ENCODE data around the gene MISP3.
A peak's percentile ranks its signal among the peaks of the same experiment; 100 is the strongest.
"Not testable (repeated sequence)": the region's sequence is repeated elsewhere in the genome, so short reads cannot be mapped to it uniquely, and the experiment has no call there.

MISP3 gene

DNA sequence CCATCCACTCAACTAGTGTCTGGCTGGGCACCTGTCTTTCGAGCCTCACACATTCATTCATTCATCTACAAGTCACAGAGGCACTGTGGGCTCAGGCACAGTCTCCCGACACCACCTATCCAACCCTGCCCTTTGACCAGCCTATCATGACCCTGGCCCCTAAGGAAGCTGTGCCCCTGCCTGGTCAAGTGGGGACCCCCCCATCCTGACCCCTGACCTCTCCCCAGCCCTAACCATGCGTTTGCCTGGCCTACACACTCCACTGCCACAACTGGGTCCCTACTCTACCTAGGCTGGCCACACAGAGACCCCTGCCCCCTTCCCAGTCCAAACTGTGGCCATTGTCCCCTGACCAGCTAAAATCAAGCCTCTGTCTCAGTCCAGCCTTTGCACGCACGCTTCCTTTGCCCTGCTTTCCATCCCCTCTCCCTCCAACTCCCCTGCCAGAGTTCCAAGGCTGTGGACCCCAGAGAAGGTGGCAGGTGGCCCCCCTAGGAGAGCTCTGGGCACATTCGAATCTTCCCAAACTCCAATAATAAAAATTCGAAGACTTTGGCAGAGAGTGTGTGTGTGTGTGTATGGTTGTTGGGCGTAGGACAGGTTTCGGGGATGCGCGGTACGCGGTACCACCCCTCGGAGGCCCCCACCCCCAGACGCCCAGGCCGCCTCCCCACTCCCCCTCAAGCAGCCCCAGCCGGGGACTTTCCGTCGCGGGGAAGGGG is 41.4 kb upstream of the MISP3 start:
- Mint-ChIP-seq H3K36me3 (ENCODE audit: low read depth) (no peaks in the 10 kb centered on the region), H3K27me3 (ENCODE audit: low read depth) (peaks cover 33% of the 10 kb centered on the region), H3K9me3 (no peaks in the 10 kb centered on the region), H3K27ac (no peak overlapping the region), H3K4me1 (no peaks in the 10 kb centered on the region), H3K4me3 (peak overlapping the region; percentile 76 to 85 (median 81))
- TF ChIP-seq, protein P1, sequence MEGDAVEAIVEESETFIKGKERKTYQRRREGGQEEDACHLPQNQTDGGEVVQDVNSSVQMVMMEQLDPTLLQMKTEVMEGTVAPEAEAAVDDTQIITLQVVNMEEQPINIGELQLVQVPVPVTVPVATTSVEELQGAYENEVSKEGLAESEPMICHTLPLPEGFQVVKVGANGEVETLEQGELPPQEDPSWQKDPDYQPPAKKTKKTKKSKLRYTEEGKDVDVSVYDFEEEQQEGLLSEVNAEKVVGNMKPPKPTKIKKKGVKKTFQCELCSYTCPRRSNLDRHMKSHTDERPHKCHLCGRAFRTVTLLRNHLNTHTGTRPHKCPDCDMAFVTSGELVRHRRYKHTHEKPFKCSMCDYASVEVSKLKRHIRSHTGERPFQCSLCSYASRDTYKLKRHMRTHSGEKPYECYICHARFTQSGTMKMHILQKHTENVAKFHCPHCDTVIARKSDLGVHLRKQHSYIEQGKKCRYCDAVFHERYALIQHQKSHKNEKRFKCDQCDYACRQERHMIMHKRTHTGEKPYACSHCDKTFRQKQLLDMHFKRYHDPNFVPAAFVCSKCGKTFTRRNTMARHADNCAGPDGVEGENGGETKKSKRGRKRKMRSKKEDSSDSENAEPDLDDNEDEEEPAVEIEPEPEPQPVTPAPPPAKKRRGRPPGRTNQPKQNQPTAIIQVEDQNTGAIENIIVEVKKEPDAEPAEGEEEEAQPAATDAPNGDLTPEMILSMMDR (IDR thresholded peaks at IDR 0.05; ENCODE audit: unreplicated experiment in 3 of 3), result no peak

DNA sequence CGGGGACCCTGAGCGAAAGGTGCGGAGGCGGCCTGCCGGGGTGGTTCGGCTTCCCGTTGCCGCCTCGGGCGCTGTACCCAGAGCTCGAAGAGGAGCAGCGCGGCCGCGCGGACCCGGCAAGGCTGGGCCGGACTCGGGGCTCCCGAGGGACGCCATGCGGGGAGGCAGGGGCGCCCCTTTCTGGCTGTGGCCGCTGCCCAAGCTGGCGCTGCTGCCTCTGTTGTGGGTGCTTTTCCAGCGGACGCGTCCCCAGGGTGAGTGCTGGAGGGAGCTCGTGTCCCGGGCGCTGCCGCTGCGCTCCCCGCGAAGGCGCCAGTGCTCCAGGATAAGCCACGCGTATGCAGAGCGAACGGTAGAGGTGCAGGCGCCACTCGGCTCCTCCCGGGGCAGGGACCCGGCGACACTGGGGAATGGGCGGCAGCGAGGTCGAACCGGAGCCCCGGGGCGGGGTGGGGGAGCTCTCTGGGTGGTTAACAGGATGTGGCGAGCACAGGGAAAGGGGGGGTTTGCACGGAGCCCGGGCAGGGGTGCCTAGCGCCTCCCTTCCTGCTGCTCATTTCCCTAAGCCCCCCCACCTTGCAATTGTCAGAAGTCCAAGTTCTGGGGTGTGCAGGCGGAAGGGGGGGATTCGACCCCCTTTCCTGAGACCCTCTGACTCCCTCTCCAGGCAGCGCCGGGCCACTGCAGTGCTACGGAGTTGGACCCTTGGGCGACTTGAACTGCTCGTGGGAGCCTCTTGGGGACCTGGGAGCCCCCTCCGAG is 40.7 kb upstream of the MISP3 start, which contains the start of gene IL27RA:
Gene IL27RA, plus strand, starts transcription at position 44 of the 762 bp plus-strand sequence. Its CDS starts 111 bp downstream, at position 155.
- H3K27ac Mint-ChIP-seq, result no peak within 1 kb of the TSS

DNA sequence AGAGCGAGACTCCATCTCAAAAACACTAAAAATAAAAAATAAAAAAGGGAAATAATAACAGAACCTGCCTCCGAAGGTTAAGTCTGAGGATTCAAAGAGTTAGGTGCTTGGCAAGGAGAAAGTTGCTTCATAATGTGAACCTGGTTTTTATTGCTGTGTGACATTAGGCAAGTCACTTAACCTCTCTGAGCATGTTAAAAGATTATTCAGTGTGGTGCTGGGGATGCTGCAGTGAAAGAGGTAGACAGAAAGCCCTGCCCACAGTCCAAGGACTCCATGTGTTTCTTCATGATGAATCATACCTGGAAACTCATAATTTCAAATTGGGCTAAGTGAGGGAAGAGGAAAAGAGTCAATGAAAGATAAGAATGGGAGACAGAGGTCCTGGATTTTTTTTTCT is 38.6 kb upstream of the MISP3 start:
- Mint-ChIP-seq H3K27ac (no peak overlapping the region), H3K4me3 (no peak overlapping the region), H3K27me3 (ENCODE audit: low read depth) (peaks cover 23% of the 10 kb centered on the region), H3K9me3 (no peaks in the 10 kb centered on the region), H3K4me1 (no peaks in the 10 kb centered on the region), H3K36me3 (ENCODE audit: low read depth) (no peaks in the 10 kb centered on the region)
- TF ChIP-seq, protein P1 (IDR thresholded peaks at IDR 0.05; ENCODE audit: unreplicated experiment in 3 of 3), result no peak

More for the DNA sequence above, 40.7 kb upstream of the MISP3 start, which contains the start of gene IL27RA:
- Mint-ChIP-seq H3K27me3 (ENCODE audit: low read depth) (peaks cover 36% of the 10 kb centered on the region), H3K36me3 (ENCODE audit: low read depth) (no peaks in the 10 kb centered on the region), H3K4me1 (no peaks in the 10 kb centered on the region), H3K4me3 (peak within 1 kb of the TSS; percentile 76 to 85 (median 84)), H3K9me3 (no peaks in the 10 kb centered on the region)
- TF ChIP-seq, protein P1 (IDR thresholded peaks at IDR 0.05; ENCODE audit: unreplicated experiment in 3 of 3), result peak; percentile 68 to 73 (median 70)

DNA sequence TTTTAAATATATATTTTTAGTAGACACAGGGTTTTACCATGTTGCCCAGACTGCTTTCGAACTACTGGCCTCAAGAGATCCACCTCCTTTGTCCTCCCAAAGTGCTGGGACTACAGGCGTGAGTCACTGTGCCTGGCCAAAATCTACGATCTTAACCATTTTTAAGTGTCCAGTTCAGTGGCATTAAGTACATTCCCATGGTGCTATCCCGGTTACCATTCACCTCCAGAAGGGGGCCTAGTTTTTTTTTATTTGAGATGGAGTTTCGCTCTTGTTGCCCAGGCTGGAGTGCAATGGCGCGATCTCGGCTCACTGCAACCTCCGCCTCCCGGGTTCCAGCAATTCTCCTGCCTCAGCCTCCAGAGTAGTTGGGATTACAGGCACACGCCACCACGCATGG is 37.4 kb upstream of the MISP3 start:
- H3K9me3 Mint-ChIP-seq; H3K4me1 Mint-ChIP-seq; H3K36me3 Mint-ChIP-seq (ENCODE audit: low read depth); H3K4me3 Mint-ChIP-seq; H3K27ac Mint-ChIP-seq: not testable (repeated sequence)
- peaks cover 20% of the 10 kb centered on the region for H3K27me3 Mint-ChIP-seq (ENCODE audit: low read depth)

DNA sequence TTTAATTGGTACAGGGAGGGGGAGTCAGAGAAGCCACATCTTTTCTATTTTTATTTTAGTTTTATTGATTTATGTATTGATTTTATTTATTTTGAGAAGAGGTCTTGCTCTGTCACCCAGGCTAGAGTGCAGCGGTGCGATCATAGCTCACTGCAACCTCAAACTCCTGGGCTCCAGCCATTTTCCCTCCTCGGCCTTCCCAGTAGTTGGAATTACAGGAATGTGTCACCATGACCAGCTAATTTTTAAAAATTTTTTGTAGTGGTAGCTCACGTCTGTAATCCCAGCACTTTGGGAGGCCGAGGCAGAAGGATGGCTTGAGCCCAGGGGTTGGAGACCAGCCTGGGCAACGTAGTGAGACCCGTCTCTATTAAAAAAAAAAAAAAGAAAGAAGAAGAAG is 36.9 kb upstream of the MISP3 start:
- Mint-ChIP-seq H3K4me1 (no peaks in the 10 kb centered on the region), H3K9me3 (no peaks in the 10 kb centered on the region), H3K27me3 (ENCODE audit: low read depth) (peaks cover 18% of the 10 kb centered on the region), H3K36me3 (ENCODE audit: low read depth) (no peaks in the 10 kb centered on the region), H3K27ac (no peak overlapping the region), H3K4me3 (no peak overlapping the region)
- TF ChIP-seq, protein P1 (IDR thresholded peaks at IDR 0.05; ENCODE audit: unreplicated experiment in 3 of 3), result no peak

DNA sequence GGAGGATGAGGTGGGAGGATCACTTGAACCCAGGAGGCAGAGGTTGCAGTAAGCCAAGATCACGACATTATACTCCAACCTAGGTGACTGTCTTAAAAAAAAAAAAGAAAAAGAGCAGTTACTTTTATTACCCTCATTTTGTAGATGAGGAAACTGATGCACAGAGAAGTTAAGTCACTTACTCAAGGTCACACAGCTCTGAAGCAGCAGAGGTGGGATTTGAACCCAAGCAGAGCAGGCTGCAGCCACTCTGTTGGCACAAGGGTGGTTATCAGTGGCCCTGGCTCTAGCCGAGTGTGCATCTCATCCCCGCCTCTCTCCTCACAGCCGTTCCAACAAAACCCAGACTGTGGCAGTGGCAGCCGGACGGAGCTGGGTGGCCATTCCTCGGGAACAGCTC is 33.4 kb upstream of the MISP3 start:
- Mint-ChIP-seq H3K4me3 (no peak overlapping the region), H3K27ac (no peak overlapping the region), H3K9me3 (no peaks in the 10 kb centered on the region), H3K36me3 (ENCODE audit: low read depth) (peaks cover 3% of the 10 kb centered on the region), H3K4me1 (peaks cover 7% of the 10 kb centered on the region), H3K27me3 (ENCODE audit: low read depth) (peaks cover 6% of the 10 kb centered on the region)
- TF ChIP-seq, protein P1 (IDR thresholded peaks at IDR 0.05; ENCODE audit: unreplicated experiment in 3 of 3), result no peak

Measured in nephron (organoid).